Mucosa of stomach (tissue), 1 donor: ENCODE measurements around the gene SOX12.

Source experiments
- H3K27me3 ChIP-seq: one replicate; pipeline ENCODE4 v1.7.0; 2013; ENCODE audit warnings: mild to moderate bottlenecking, low read length; ENCODE audit not compliant: control insufficient read depth, insufficient read depth
- H3K36me3 ChIP-seq: one replicate; pipeline ENCODE4 v1.7.0; 2013; ENCODE audit warnings: low read length; ENCODE audit not compliant: control insufficient read depth, insufficient read depth
- H3K4me1 ChIP-seq: one replicate; pipeline ENCODE4 v1.7.0; 2013; ENCODE audit warnings: mild to moderate bottlenecking, low read length; ENCODE audit not compliant: control insufficient read depth, insufficient read depth
- H3K4me3 ChIP-seq: one replicate; pipeline ENCODE4 v1.7.0; 2013; ENCODE audit warnings: low read length
- H3K9ac ChIP-seq: one replicate; pipeline ENCODE4 v1.7.0; 2013; ENCODE audit warnings: mild to moderate bottlenecking, low read length, moderate library complexity
- H3K9me3 ChIP-seq: one replicate; pipeline ENCODE4 v1.7.0; 2013; ENCODE audit warnings: mild to moderate bottlenecking, low read length, moderate library complexity; ENCODE audit not compliant: control insufficient read depth
- donor health status: Pancreatic carcinoma.

Gene SOX12

DNA sequence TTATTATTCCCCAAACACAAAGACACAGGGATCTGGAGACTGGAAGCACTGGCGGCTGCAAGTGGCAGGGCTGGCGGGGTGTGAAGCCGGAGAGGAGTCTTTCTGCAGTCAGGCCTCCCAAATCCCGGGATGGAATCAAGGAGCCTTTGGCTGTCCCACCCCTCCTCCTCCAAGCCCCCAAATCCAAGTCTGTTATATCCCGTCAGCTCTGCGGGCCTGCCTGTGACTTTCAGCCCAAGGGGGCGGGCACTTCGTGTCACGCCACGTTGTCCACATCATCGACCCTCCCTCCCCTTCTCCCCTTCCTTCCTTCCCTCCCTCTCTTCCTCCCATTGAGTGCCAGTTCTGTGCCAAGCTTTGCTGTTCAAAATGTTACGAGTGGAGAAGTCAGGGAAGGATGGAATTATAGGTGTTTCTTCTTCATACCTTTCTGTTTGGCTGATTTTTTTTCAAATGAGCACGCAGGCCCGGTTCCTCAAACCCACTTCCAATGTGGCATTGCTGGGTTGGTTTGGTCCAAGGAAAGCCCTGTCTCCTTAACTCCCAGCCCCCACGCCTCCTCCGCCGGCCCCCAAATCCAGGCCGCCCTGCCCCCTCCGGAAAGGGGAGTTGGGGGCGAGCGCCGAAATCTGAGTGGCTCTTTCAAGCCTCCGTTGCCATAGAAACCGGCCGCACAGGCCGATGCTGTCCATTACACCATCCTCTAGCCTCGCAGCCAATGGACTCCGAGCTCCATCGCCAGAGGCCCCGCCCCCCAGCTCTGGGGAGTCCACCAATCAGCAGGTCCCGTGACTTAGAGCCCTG, 15.3 kb upstream of the SOX12 start:
- Histone ChIP-seq H3K36me3 (no peaks in the 10 kb centered on the region), H3K9me3 (no peaks in the 10 kb centered on the region), H3K4me1 (no peaks in the 10 kb centered on the region), H3K4me3 (no peak overlapping the region), H3K9ac (peak overlapping the region; percentile 57), H3K27me3 (no peaks in the 10 kb centered on the region)

DNA sequence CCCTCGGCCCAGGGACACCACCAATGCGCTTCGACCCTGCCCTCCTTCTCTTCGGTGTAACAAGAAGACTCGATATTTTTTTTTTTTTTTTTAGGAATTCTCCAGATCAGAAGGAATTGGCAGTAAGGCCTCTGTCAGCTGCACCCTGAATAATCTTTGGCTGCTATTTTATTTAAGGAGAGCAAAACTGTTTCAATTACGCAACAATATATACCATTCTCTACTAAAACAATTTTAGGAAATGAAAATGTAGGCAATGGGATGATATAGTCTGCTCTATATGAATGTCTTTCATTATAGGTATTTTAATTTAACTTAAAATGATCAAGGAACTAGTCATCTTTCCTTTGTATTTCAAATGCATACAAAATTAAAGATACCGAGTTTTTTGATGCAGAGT, 14.7 kb upstream of the SOX12 start:
- Histone ChIP-seq H3K27me3 (no peaks in the 10 kb centered on the region), H3K9ac (no peak overlapping the region), H3K4me1 (no peaks in the 10 kb centered on the region), H3K4me3 (no peak overlapping the region), H3K36me3 (no peaks in the 10 kb centered on the region), H3K9me3 (no peaks in the 10 kb centered on the region)

DNA sequence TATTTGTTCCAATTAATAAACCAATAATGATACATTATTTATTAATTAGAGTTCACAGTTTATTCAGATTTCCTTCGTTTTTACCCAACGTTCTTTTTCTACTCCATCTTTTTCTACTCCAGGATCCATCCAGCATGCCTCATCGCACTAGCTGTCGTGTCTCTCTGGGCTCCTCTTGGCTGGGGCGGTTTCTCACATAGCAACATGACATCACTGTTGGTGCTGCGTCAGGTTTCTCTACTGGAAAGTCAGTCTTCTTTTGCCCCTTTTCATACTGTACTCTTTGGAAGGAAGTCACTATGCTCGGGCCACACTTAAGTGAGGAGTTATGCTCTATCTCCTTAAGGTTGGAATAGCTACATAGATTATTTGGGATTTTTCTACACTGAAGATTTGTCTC, 13.7 kb upstream of the SOX12 start:
- H3K9ac ChIP-seq: no peak overlapping the region
- no peaks in the 10 kb centered on the region for H3K4me1 ChIP-seq

DNA sequence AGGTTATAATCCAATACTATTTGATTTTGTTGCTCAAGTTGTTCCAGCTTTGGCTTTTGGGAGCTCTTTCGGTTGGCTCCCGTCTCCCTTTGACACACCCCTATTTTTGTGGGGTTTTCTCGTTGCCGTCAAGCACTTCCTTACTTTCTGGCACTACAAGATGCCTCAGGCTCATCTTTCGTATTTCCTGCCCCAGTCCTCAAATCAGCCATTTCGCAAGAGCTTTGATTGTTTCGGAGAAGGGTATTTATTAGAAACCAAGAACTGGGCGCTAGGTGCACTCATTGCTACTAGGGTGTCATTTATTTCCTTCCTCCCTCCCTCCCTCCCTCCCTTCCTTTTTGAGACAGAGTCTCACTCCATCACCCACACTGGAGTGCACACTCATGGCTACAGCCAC, 13.3 kb upstream of the SOX12 start:
- Histone ChIP-seq H3K9ac (no peak overlapping the region), H3K4me1 (no peaks in the 10 kb centered on the region), H3K9me3 (no peaks in the 10 kb centered on the region), H3K36me3 (no peaks in the 10 kb centered on the region), H3K27me3 (no peaks in the 10 kb centered on the region), H3K4me3 (no peak overlapping the region)

More for the DNA sequence above, 13.7 kb upstream of the SOX12 start:
- Histone ChIP-seq H3K27me3 (no peaks in the 10 kb centered on the region), H3K9me3 (no peaks in the 10 kb centered on the region), H3K36me3 (no peaks in the 10 kb centered on the region), H3K4me3 (no peak overlapping the region)

DNA sequence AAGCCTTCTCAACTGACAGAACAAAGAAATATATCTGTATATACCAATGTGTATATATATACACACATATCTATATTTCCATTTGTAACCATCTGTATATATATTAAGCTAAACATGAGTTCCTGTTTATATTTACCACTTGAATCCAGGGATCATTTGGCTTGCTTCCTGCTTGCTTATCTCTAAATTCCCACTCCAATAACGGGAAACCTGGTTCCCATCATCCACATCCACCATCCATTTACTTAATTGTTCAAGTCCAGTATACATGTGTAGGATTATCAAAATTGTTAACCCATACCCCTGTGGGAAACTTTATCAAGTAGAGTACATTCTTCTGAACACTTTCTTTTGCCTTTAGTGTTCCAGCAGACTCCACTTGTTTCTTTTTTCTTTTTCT, 12.5 kb upstream of the SOX12 start:
- Histone ChIP-seq H3K9me3 (no peaks in the 10 kb centered on the region), H3K4me1 (no peaks in the 10 kb centered on the region), H3K27me3 (no peaks in the 10 kb centered on the region), H3K9ac (no peak overlapping the region), H3K4me3 (no peak overlapping the region), H3K36me3 (no peaks in the 10 kb centered on the region)

- H3K36me3 ChIP-seq: no peaks in the 10 kb centered on the region
- H3K9ac ChIP-seq: no peak overlapping the region
- H3K4me1 ChIP-seq: no peaks in the 10 kb centered on the region
- H3K9me3 ChIP-seq: no peaks in the 10 kb centered on the region
- H3K27me3 ChIP-seq: no peaks in the 10 kb centered on the region
- no peak overlapping the region for H3K4me3 ChIP-seq
Measured at GRCh38 chr20:313402-313801, 11.9 kb upstream of the SOX12 start.

- no peaks in the 10 kb centered on the region for H3K36me3 ChIP-seq
- no peaks in the 10 kb centered on the region for H3K4me1 ChIP-seq
- H3K9me3 ChIP-seq: no peaks in the 10 kb centered on the region
- H3K4me3 ChIP-seq: no peak overlapping the region
- no peaks in the 10 kb centered on the region for H3K27me3 ChIP-seq
- no peak overlapping the region for H3K9ac ChIP-seq
Measured at GRCh38 chr20:313948-314347, 11.4 kb upstream of the SOX12 start.

DNA sequence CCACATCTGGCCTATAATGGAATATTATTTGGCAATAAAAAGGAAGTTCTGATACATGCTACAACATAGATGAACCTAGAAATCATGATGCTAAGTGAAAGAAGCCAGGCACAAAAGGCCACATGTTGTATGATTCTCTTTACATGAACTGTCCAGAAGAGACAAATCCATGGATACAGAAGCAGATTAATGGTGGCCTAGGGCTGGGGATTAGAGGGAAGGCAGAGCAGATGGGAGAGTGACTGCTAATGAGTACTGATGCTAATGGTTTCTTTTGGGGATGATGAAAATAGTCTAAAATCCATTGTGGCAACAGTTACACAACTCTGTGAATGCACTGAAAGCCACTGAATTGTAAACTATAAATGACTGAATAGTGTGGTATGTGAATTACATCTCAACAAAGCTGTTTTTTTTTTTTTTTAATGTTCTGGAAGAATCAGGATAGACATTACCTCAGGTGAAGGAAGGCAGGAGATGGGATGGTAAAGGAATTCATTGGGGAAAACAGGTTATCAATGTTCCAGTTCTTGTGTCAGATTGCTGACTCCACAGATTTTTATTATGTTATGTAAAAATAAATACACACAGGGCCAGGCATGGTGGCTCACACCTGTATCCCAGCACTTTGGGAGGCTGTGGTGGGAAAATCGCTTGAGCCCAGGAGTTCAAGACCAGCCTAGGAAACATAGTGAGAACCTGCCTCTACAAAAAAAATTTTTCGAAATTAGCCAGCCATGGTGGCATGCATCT, 8.9 kb upstream of the SOX12 start:
- Histone ChIP-seq H3K4me3 (no peak overlapping the region), H3K27me3 (no peaks in the 10 kb centered on the region)

GRCh38 chr20:324177-325044, 941 bp upstream of the SOX12 start:
- Histone ChIP-seq H3K36me3 (no peaks in the 10 kb centered on the region), H3K4me1 (peaks cover 5% of the 10 kb centered on the region), H3K9me3 (no peaks in the 10 kb centered on the region), H3K4me3 (peak overlapping the region; percentile 62), H3K9ac (peak overlapping the region; percentile 81), H3K27me3 (no peaks in the 10 kb centered on the region)

More for the DNA sequence above, 8.9 kb upstream of the SOX12 start:
- Histone ChIP-seq H3K4me1 (no peaks in the 10 kb centered on the region), H3K9me3 (no peaks in the 10 kb centered on the region), H3K9ac (no peak overlapping the region), H3K36me3 (no peaks in the 10 kb centered on the region)

DNA sequence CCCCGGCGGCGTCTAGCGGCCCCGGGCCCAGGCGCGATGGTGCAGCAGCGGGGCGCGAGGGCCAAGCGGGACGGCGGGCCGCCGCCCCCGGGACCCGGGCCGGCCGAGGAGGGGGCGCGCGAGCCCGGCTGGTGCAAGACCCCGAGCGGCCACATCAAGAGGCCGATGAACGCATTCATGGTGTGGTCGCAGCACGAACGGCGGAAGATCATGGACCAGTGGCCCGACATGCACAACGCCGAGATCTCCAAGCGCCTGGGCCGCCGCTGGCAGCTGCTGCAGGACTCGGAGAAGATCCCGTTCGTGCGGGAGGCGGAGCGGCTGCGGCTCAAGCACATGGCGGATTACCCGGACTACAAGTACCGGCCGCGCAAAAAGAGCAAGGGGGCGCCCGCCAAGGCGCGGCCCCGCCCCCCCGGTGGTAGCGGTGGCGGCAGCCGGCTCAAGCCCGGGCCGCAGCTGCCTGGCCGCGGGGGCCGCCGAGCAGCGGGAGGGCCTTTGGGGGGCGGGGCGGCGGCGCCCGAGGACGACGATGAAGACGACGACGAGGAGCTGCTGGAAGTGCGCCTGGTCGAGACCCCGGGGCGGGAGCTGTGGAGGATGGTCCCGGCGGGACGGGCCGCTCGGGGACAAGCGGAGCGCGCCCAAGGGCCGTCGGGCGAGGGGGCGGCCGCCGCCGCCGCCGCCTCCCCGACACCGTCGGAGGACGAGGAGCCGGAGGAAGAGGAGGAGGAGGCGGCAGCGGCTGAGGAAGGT, 715 bp downstream of the SOX12 start:
- Histone ChIP-seq H3K36me3 (no peaks in the 10 kb centered on the region), H3K4me1 (peaks cover 5% of the 10 kb centered on the region), H3K9ac (no peak overlapping the region), H3K27me3 (no peaks in the 10 kb centered on the region), H3K4me3 (peak overlapping the region; percentile 22), H3K9me3 (no peaks in the 10 kb centered on the region)

GRCh38 chr20:326645-327185, 1.4 kb downstream of the SOX12 start:
- Histone ChIP-seq H3K9ac (no peak overlapping the region), H3K27me3 (no peaks in the 10 kb centered on the region), H3K4me1 (peaks cover 5% of the 10 kb centered on the region), H3K36me3 (no peaks in the 10 kb centered on the region), H3K4me3 (peak overlapping the region; percentile 33), H3K9me3 (no peaks in the 10 kb centered on the region)
